HCT116 (cell line): ENCODE data around the gene CD24.
"Not testable (repeated sequence)": the region's sequence is repeated elsewhere in the genome, so short reads cannot be mapped to it uniquely, and the experiment has no call there.

Source experiments
- CBX3 ChIP-seq: IDR thresholded peaks from 2 replicates; pipeline ENCODE4 v1.6.1; 2012; ENCODE audit warnings: low read depth
- CEBPB ChIP-seq: IDR thresholded peaks from 2 replicates; pipeline ENCODE4 v1.6.1; 2012; ENCODE audit warnings: low read depth
- EGR1 ChIP-seq: IDR thresholded peaks from 2 replicates; pipeline ENCODE4 v1.6.1; 2012; ENCODE audit warnings: low read depth
- ELF1 ChIP-seq: IDR thresholded peaks from 2 replicates; pipeline ENCODE4 v1.6.1; 2012; ENCODE audit warnings: low read depth, borderline replicate concordance
- EZH2 ChIP-seq: fragments of 200-600 bp; sonication (generic); IDR thresholded peaks from 2 replicates; pipeline ENCODE4 v1.6.1; 2017; ENCODE audit warnings: antibody characterized with exemption, mixed run types
- EZH2phosphoT487 ChIP-seq: fragments of 200-600 bp; IDR thresholded peaks from 2 replicates; pipeline ENCODE4 v1.6.1; 2018; ENCODE audit warnings: antibody characterized with exemption, borderline replicate concordance
- POLR2A ChIP-seq: IDR thresholded peaks from 2 replicates; pipeline ENCODE4 v1.7.0; 2011; ENCODE audit warnings: borderline replicate concordance; ENCODE audit not compliant: insufficient read depth, insufficient read length; ENCODE audit errors: extremely low read depth
- POLR2AphosphoS5 ChIP-seq: IDR thresholded peaks from 2 replicates; pipeline ENCODE4 v1.6.1; 2011; ENCODE audit warnings: mild to moderate bottlenecking, low read depth, low read length, moderate library complexity
- RAD21 ChIP-seq: IDR thresholded peaks from 2 replicates; pipeline ENCODE4 v1.6.1; 2012; ENCODE audit warnings: low read depth, mild to moderate bottlenecking
- SP1 ChIP-seq: IDR thresholded peaks from 2 replicates; pipeline ENCODE4 v1.6.1; 2012; ENCODE audit warnings: low read depth
- YY1 ChIP-seq: IDR thresholded peaks from 2 replicates; pipeline ENCODE4 v1.6.1; 2011; ENCODE audit warnings: low read length, low read depth, moderate library complexity, mild to moderate bottlenecking; ENCODE audit not compliant: insufficient replicate concordance; ENCODE audit errors: extremely low read depth
- TF ChIP-seq, protein P1 (sequence below): IDR thresholded peaks from 2 replicates; pipeline ENCODE4 v1.6.1; 2012
- TF ChIP-seq, protein P2 (sequence below), 3 experiments: fragments of 200-600 bp in 1 of 3; sonication (generic) in 1 of 3; IDR thresholded peaks in 2 of 3; conservative IDR thresholded peaks in 1 of 3; 2 replicates each; pipeline ENCODE4 v1.5.1; 2012 to 2017; ENCODE audit warnings: low read depth in 2 of 3, low read length in 2 of 3, antibody characterized with exemption in 1 of 3, borderline replicate concordance in 1 of 3, control low read depth in 1 of 3, mild to moderate bottlenecking in 1 of 3, mixed read lengths in 1 of 3, mixed run types in 1 of 3, moderate library complexity in 1 of 3; ENCODE audit not compliant: insufficient read depth in 1 of 3
- TF ChIP-seq, protein P3 (sequence below): IDR thresholded peaks from 2 replicates; pipeline ENCODE4 v1.6.1; 2012

DNA sequence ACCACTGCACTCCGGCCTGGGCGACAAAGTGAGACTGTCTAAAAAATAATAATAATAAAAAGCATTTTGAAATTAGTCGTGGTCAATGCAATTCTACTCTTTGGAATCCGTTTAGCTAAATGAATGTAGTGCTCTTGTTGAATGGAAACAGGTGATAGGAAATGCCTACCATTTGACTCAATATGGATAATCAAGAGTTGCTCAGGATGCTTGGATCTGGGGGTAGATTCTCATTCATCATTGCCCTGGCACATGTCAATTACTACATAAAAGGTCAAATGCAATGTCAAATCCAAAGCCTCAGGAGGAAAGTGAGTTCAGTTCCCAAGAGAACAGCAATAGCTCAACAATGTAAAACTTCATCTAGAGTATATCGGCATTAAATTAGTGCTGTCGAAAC, 3.8 kb downstream of the CD24 start:
- TF ChIP-seq, protein P1, sequence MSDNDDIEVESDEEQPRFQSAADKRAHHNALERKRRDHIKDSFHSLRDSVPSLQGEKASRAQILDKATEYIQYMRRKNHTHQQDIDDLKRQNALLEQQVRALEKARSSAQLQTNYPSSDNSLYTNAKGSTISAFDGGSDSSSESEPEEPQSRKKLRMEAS: not testable (repeated sequence)
- not testable (repeated sequence) for TF ChIP-seq POLR2A, CBX3, YY1, ELF1, POLR2AphosphoS5, CEBPB, EZH2, RAD21, EZH2phosphoT487, EGR1, SP1
- TF ChIP-seq, protein P2, sequence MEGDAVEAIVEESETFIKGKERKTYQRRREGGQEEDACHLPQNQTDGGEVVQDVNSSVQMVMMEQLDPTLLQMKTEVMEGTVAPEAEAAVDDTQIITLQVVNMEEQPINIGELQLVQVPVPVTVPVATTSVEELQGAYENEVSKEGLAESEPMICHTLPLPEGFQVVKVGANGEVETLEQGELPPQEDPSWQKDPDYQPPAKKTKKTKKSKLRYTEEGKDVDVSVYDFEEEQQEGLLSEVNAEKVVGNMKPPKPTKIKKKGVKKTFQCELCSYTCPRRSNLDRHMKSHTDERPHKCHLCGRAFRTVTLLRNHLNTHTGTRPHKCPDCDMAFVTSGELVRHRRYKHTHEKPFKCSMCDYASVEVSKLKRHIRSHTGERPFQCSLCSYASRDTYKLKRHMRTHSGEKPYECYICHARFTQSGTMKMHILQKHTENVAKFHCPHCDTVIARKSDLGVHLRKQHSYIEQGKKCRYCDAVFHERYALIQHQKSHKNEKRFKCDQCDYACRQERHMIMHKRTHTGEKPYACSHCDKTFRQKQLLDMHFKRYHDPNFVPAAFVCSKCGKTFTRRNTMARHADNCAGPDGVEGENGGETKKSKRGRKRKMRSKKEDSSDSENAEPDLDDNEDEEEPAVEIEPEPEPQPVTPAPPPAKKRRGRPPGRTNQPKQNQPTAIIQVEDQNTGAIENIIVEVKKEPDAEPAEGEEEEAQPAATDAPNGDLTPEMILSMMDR (IDR thresholded peaks at IDR 0.05 in 2 of 3, conservative IDR thresholded peaks at IDR 0.05 in 1 of 3; ENCODE audit: borderline replicate concordance in 1 of 3, insufficient read depth in 1 of 3, low read depth in 2 of 3, low read length in 2 of 3): not testable (repeated sequence)
- TF ChIP-seq, protein P3, sequence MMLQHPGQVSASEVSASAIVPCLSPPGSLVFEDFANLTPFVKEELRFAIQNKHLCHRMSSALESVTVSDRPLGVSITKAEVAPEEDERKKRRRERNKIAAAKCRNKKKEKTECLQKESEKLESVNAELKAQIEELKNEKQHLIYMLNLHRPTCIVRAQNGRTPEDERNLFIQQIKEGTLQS: not testable (repeated sequence)
